HG03175 (cell line): ENCODE results near the gene EXOC5.
"Not testable (repeated sequence)": the region's sequence is repeated elsewhere in the genome, so short reads cannot be mapped to it uniquely, and the experiment has no call there.

ENCODE experiments used
- ATAC-seq: cut with Tn5 transposase; IDR thresholded peaks from one replicate; pipeline ENCODE4 v1.9.1; 2021; ENCODE audit warnings: mild to moderate bottlenecking, moderate library complexity; ENCODE audit not compliant: unreplicated experiment

Gene EXOC5

GRCh38 chr14:57261604-57262003 lies 7.1 kb downstream of the EXOC5 start:
- no peak for ATAC-seq

GRCh38 chr14:57259672-57260071 lies 9.0 kb downstream of the EXOC5 start:
- ATAC-seq: no peak

GRCh38 chr14:57258221-57258620 lies 10.5 kb downstream of the EXOC5 start:
- not testable (repeated sequence) for ATAC-seq

GRCh38 chr14:57254884-57255283 lies 13.8 kb downstream of the EXOC5 start:
- ATAC-seq: no peak

GRCh38 chr14:57246933-57247657 lies 21.6 kb downstream of the EXOC5 start:
- no peak for ATAC-seq

GRCh38 chr14:57245941-57246340 lies 22.8 kb downstream of the EXOC5 start:
- no peak for ATAC-seq

GRCh38 chr14:57244106-57244505 lies 24.6 kb downstream of the EXOC5 start:
- no peak for ATAC-seq

GRCh38 chr14:57243320-57243719 lies 25.4 kb downstream of the EXOC5 start:
- no peak for ATAC-seq

- ATAC-seq: not testable (repeated sequence)
These were observed 28.6 kb downstream of the EXOC5 start for GRCh38 chr14:57240115-57240514.

GRCh38 chr14:57232006-57232405 lies 36.7 kb downstream of the EXOC5 start:
- ATAC-seq: no peak

- ATAC-seq: not testable (repeated sequence)
These were observed 40.4 kb downstream of the EXOC5 start for GRCh38 chr14:57228320-57228719.

- no peak for ATAC-seq
These were observed 41.6 kb downstream of the EXOC5 start for GRCh38 chr14:57227083-57227482.

- no peak for ATAC-seq
These were observed 46.8 kb downstream of the EXOC5 start for GRCh38 chr14:57221931-57222330.

- ATAC-seq: no peak
These were observed 55.8 kb downstream of the EXOC5 start for GRCh38 chr14:57212919-57213318.

- ATAC-seq: no peak
These were observed 59.1 kb downstream of the EXOC5 start for GRCh38 chr14:57209561-57209960.

GRCh38 chr14:57205938-57206337 lies 62.8 kb downstream of the EXOC5 start:
- ATAC-seq: no peak

- ATAC-seq: not testable (repeated sequence)
These were observed 66.0 kb downstream of the EXOC5 start for GRCh38 chr14:57202672-57203071.

- no peak for ATAC-seq
These were observed 68.8 kb downstream of the EXOC5 start for GRCh38 chr14:57199921-57200320.

GRCh38 chr14:57189070-57189469 lies 79.6 kb downstream of the EXOC5 start:
- ATAC-seq: no peak

- ATAC-seq: no peak
These were observed 85.8 kb downstream of the EXOC5 start for GRCh38 chr14:57182760-57183503.

- no peak for ATAC-seq
These were observed 89.4 kb downstream of the EXOC5 start for GRCh38 chr14:57179273-57179672.

GRCh38 chr14:57174466-57174865 lies 94.2 kb downstream of the EXOC5 start:
- ATAC-seq: no peak
